K562 (cell line): ENCODE data around the gene PIH1D1. TPM values are rescaled to one million over a fixed set of nuclear protein-coding genes. Genes with fewer than 3 reads are reported as not detected.

Experiments
- ATAC-seq: fragments of 200-7000 bp; cut with Tn5 transposase; 3 replicates; pipeline ENCODE4 v1.9.1; 2020; ENCODE audit warnings: moderate library complexity
- BruUV-seq: library from RNA; stranded (reverse); fragments of 400-500 nt; replicated peaks from 2 replicates; lab custom pipeline; 2021; lab: Mats Ljungman, UMichigan
- CTCF ChIA-PET: fragments of 300-600 bp; formaldehyde crosslinking; extraction: SDS; loops from one replicate; lab custom pipeline; 2021; ENCODE audit warnings: low intra/inter-chr PET ratio; lab: Yijun Ruan, JAX
- POLR2A ChIA-PET: fragments of 300-600, 350-650 bp; sonication (Branson Sonifier 250); formaldehyde crosslinking; extraction: SDS; loops from one replicate; lab custom pipeline; 2021; ENCODE audit warnings: antibody characterized with exemption, inconsistent platforms; lab: Yijun Ruan, JAX
- DNase-seq, 4 experiments: peaks; one replicate each; pipeline versions ENCODE4 v3.0.0 to v3.0.0-alpha.2; 2011 to 2018; ENCODE audit warnings: low spot score in 3 of 4, mixed read lengths in 3 of 4; ENCODE audit errors: extremely low read depth in 1 of 4
- FAIRE-seq: peaks from 2 replicates; lab custom pipeline; 2011; peaks lifted over from hg19 to GRCh38; lab: Jason Lieb, UNC
- H2AFZ ChIP-seq: 2 replicates; pipeline ENCODE4 v1.6.0; 2011; ENCODE audit warnings: low read depth, low read length, control low read depth, inconsistent platforms
- H3K27ac ChIP-seq: fragments of 200-600 bp; 3 replicates; pipeline ENCODE4 v1.8.0; 2011; ENCODE audit warnings: low read depth, mild to moderate bottlenecking, control low read depth, inconsistent platforms, low read length, moderate library complexity, mixed read lengths; ENCODE audit errors: extremely low read depth
- H3K27me3 ChIP-seq, 2 experiments: fragments of 300-600 bp in 1 of 2; 2 replicates in 1 of 2; 3 replicates in 1 of 2; pipeline versions ENCODE4 v1.6.0 to v1.8.0; 2011; ENCODE audit warnings: inconsistent platforms in 2 of 2, low read length in 2 of 2, mild to moderate bottlenecking in 1 of 2, mixed read lengths in 1 of 2, moderate library complexity in 1 of 2; ENCODE audit not compliant: control insufficient read depth in 2 of 2, insufficient read depth in 2 of 2
- H3K36me3 ChIP-seq: fragments of 300-600 bp; 3 replicates; pipeline ENCODE4 v1.8.0; 2011; ENCODE audit warnings: mild to moderate bottlenecking, low read length, inconsistent platforms; ENCODE audit not compliant: control insufficient read depth, insufficient read depth
- H3K4me1 ChIP-seq, 2 experiments: fragments of 200-600 bp in 1 of 2; replicated peaks in 1 of 2; 2 replicates in 1 of 2; 3 replicates in 1 of 2; pipeline versions ENCODE4 v1.5.1 to v1.8.0; 2011; ENCODE audit warnings: inconsistent platforms in 2 of 2, low read length in 2 of 2, mild to moderate bottlenecking in 1 of 2, mixed read lengths in 1 of 2, moderate library complexity in 1 of 2; ENCODE audit not compliant: control insufficient read depth in 2 of 2, insufficient read depth in 2 of 2
- H3K4me2 ChIP-seq: 2 replicates; pipeline ENCODE4 v1.6.1; 2011; ENCODE audit warnings: low read length, control low read depth, inconsistent platforms, mixed read lengths; ENCODE audit not compliant: insufficient read depth
- H3K4me3 ChIP-seq: fragments of 200-600 bp; sonication (generic), shearing (Covaris generic); 2 replicates; pipeline ENCODE4 v1.5.1; 2016; ENCODE audit warnings: control low read depth, inconsistent platforms
- H3K79me2 ChIP-seq: fragments of 200-600 bp; 3 replicates; pipeline ENCODE4 v1.8.0; 2011; ENCODE audit warnings: low read length, inconsistent platforms; ENCODE audit not compliant: control insufficient read depth, insufficient read depth
- H3K9ac ChIP-seq, 2 experiments: 2 replicates each; pipeline versions ENCODE4 v1.6.0 to v1.6.1; 2011; ENCODE audit warnings: low read depth in 2 of 2, low read length in 2 of 2, control low read depth in 1 of 2, inconsistent platforms in 1 of 2, mild to moderate bottlenecking in 1 of 2, mixed read lengths in 1 of 2; ENCODE audit not compliant: insufficient read depth in 1 of 2
- H3K9me1 ChIP-seq: one replicate; pipeline ENCODE4 v1.6.0; 2011; ENCODE audit warnings: inconsistent platforms, mild to moderate bottlenecking, low read length, moderate library complexity; ENCODE audit not compliant: control insufficient read depth, insufficient read depth
- H3K9me3 ChIP-seq: replicated peaks from 2 replicates; pipeline ENCODE4 v1.5.1; 2011; ENCODE audit warnings: low read depth, low read length, inconsistent platforms; ENCODE audit not compliant: control insufficient read depth, insufficient read depth
- H4K20me1 ChIP-seq: replicated peaks from 2 replicates; pipeline ENCODE4 v1.6.1; 2011; ENCODE audit warnings: low read length, inconsistent platforms, mixed read lengths; ENCODE audit not compliant: control insufficient read depth, insufficient read depth
- CBX3 ChIP-seq, 2 experiments: IDR thresholded peaks; 1 replicate in 1 of 2; 2 replicates in 1 of 2; pipeline ENCODE4 v1.6.1; 2012; ENCODE audit warnings: inconsistent platforms in 2 of 2, low read length in 2 of 2, borderline replicate concordance in 1 of 2, control low read depth in 1 of 2
- DLX4 ChIP-seq: fragments of 250-450 bp; sonication (Bioruptor Pico); IDR thresholded peaks from 2 replicates; pipeline ENCODE4 v1.6.1; 2021; ENCODE audit warnings: mild to moderate bottlenecking
- HDAC1 ChIP-seq, 2 experiments: fragments of 450-650 bp; IDR thresholded peaks; 2 replicates each; pipeline ENCODE4 v1.6.1; 2016 to 2017; ENCODE audit warnings: inconsistent platforms in 1 of 2, mild to moderate bottlenecking in 1 of 2, moderate library complexity in 1 of 2
- IFI16 ChIP-seq: fragments of 250-450 bp; sonication (Bioruptor Pico); IDR thresholded peaks from 2 replicates; pipeline ENCODE4 v2.1.2; 2022; ENCODE audit warnings: mild to moderate bottlenecking, inconsistent platforms
- KDM1A ChIP-seq, 2 experiments: fragments of 450-650 bp; IDR thresholded peaks; 2 replicates each; pipeline ENCODE4 v1.6.1; 2016; ENCODE audit warnings: mild to moderate bottlenecking in 2 of 2
- MCM3 ChIP-seq: fragments of 450-650 bp; IDR thresholded peaks from 2 replicates; pipeline ENCODE4 v1.6.1; 2016
- TAF7 ChIP-seq: fragments of 450-650 bp; IDR thresholded peaks from 2 replicates; pipeline ENCODE4 v1.6.1; 2016; ENCODE audit warnings: missing genetic modification characterization, missing compliant biosample characterization
- ZBTB26 ChIP-seq: fragments of 450-650 bp; formaldehyde crosslinking; IDR thresholded peaks from 2 replicates; pipeline ENCODE4 v1.4.0; 2022; ENCODE audit warnings: missing genetic modification characterization
- ZNF175 ChIP-seq: fragments of 200-800 bp; sonication (Bioruptor generic); IDR thresholded peaks from 2 replicates; pipeline ENCODE4 v1.6.1; 2016; ENCODE audit warnings: low read depth, mild to moderate bottlenecking, missing genetic modification characterization, missing compliant biosample characterization
- ZNF253 ChIP-seq: fragments of 250-450 bp; sonication (Bioruptor Pico); conservative IDR thresholded peaks from 2 replicates; pipeline ENCODE4 v1.6.1; 2021; ENCODE audit warnings: mild to moderate bottlenecking
- WGBS: fragments of 100-300 bp; shearing (Covaris generic); methylation state at CpG from one replicate; pipeline ENCODE4 v1.1.6; 2016; ENCODE audit warnings: low coverage, mixed read lengths; ENCODE audit not compliant: insufficient coverage; ENCODE audit errors: missing lambda C conversion rate; 5-methylcytosine and 5-hydroxymethylcytosine counted together
- in situ Hi-C: fragments of 300-500 bp; cut with MboI; formaldehyde crosslinking; loops from 4 replicates; pipeline ENCODE4 v1.15.0; 2018; ENCODE audit warnings: inconsistent platforms, mixed read lengths
- intact Hi-C: fragments of 100-400 bp; cut with micrococcal nuclease; formaldehyde crosslinking; loops from 2 replicates; pipeline ENCODE4 v1.14.2; 2022
- polyA plus RNA-seq, 8 experiments: library from polyadenylated mRNA; depleted of rRNA in 4 of 8; stranded (reverse) in 5 of 8; unstranded in 3 of 8; fragments of >200 nt; fragmentation: Nextera tagmentation in 2 of 8; fragmentation: Illumina TruSeq in 1 of 8; extraction: Ambion mirVana in 2 of 8; extraction: Trizol in 1 of 8; gene quantifications; 2 replicates each; pipeline versions ENCODE4 v1.2.1 to v1.2.3, GENCODE V29; 2011 to 2014; ENCODE audit warnings: inconsistent platforms in 1 of 8, missing spikeins in 1 of 8
- total RNA-seq, 7 experiments: library from RNA; depleted of rRNA in 6 of 7; stranded (reverse); fragments of >200 nt in 6 of 7; fragmentation: Illumina TruSeq in 2 of 7; extraction: Trizol in 2 of 7; gene quantifications; 2 replicates each; pipeline versions ENCODE4 v1.2.1 to v1.2.3, GENCODE V29; 2011 to 2021; ENCODE audit warnings: low replicate concordance in 1 of 7
- TF ChIP-seq, protein P1 (sequence below): fragments of 450-650 bp; IDR thresholded peaks from 2 replicates; pipeline ENCODE4 v1.6.1; 2018; ENCODE audit not compliant: partially characterized antibody
- TF ChIP-seq, protein P2 (sequence below): fragments of 150-350 bp; conservative IDR thresholded peaks from 2 replicates; pipeline ENCODE4 v1.6.1; 2014; ENCODE audit warnings: low read length

Gene PIH1D1
- total and polyA plus RNA-seq, 9 of the 15 experiments (the other 6 are each of a cell fraction or from before 2014, with no cell fraction given): 26.5 to 224 (median 137) TPM

GRCh38 chr19:49486710-49487276 is 35.2 kb upstream of the PIH1D1 start:
- ChIA-PET CTCF (interaction anchor here (0.6 kb wide), 1 partner anchor 379 kb away, joined by 3 read pairs; no protein-coding TSS in a partner anchor), POLR2A (interaction anchor here (0.6 to 3.0 kb wide), 8 partner anchors 9 to 241 kb away, joined by 3 to 16 read pairs (median 5); partner anchors contain the start of genes PIH1D1 and RPS11)
- Histone ChIP-seq H3K4me3 (peak overlapping the region; percentile 14; the same call in 1 of the 2 replicates), H3K27ac (peak overlapping the region; percentile 83), H2AFZ (peak overlapping the region; percentile 96), H3K4me1 (peaks cover 19 to 30% of the 10 kb centered on the region in 2 experiments; a peak in 3 of 5 replicates), H3K27me3 (no peaks in the 10 kb centered on the region), H3K9ac (peak overlapping the region; percentile 59 to 88), H3K4me2 (peak overlapping the region; percentile 68), H3K9me3 (no peaks in the 10 kb centered on the region), H3K9me1 (peaks cover 3% of the 10 kb centered on the region), H4K20me1 (peaks cover 30% of the 10 kb centered on the region), H3K36me3 (peaks cover 43% of the 10 kb centered on the region), H3K79me2 (peaks cover 46% of the 10 kb centered on the region)
- FAIRE-seq (no peak), ATAC-seq (no peak), DNase-seq (no peak)
- BruUV-seq: TSS peak; percentile 69
- intact Hi-C loops: no loop called here
- WGBS: 37% methylated on average over 23 of the region's 23 CpGs
- in situ Hi-C loops: no loop called here
- 0 out of 2 replicates have a peak, but pooled peaks have one; percentile 18 for TF ChIP-seq TAF7
- TF ChIP-seq ZNF253 (CRISPR knock-in tag): no peak
- no peak for TF ChIP-seq DLX4 (CRISPR knock-in tag)
- TF ChIP-seq, protein P1, sequence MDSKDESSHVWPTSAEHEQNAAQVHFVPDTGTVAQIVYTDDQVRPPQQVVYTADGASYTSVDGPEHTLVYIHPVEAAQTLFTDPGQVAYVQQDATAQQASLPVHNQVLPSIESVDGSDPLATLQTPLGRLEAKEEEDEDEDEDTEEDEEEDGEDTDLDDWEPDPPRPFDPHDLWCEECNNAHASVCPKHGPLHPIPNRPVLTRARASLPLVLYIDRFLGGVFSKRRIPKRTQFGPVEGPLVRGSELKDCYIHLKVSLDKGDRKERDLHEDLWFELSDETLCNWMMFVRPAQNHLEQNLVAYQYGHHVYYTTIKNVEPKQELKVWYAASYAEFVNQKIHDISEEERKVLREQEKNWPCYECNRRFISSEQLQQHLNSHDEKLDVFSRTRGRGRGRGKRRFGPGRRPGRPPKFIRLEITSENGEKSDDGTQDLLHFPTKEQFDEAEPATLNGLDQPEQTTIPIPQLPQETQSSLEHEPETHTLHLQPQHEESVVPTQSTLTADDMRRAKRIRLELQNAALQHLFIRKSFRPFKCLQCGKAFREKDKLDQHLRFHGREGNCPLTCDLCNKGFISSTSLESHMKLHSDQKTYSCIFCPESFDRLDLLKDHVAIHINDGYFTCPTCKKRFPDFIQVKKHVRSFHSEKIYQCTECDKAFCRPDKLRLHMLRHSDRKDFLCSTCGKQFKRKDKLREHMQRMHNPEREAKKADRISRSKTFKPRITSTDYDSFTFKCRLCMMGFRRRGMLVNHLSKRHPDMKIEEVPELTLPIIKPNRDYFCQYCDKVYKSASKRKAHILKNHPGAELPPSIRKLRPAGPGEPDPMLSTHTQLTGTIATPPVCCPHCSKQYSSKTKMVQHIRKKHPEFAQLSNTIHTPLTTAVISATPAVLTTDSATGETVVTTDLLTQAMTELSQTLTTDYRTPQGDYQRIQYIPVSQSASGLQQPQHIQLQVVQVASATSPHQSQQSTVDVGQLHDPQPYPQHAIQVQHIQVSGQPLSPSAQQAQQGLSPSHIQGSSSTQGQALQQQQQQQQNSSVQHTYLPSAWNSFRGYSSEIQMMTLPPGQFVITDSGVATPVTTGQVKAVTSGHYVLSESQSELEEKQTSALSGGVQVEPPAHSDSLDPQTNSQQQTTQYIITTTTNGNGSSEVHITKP: no peak
- 0 out of 3 replicates have a peak, but pooled peaks of 1 of the 2 experiments have one; percentile 10 for TF ChIP-seq CBX3 (IDR thresholded peaks at IDR 0.05; ENCODE audit: borderline replicate concordance in 1 of 2, low read length in 2 of 2)
- 0 out of 2 replicates have a peak, but pooled peaks have one; percentile 68 for TF ChIP-seq ZNF175 (CRISPR knock-in tag)
- peak; percentile 16 to 17; a peak in 2 of 4 replicates for TF ChIP-seq KDM1A (IDR thresholded peaks at IDR 0.05)
- TF ChIP-seq IFI16 (CRISPR knock-in tag): no peak
- no peak for TF ChIP-seq ZBTB26 (CRISPR knock-in tag)
- TF ChIP-seq MCM3: no peak
- TF ChIP-seq, protein P2, sequence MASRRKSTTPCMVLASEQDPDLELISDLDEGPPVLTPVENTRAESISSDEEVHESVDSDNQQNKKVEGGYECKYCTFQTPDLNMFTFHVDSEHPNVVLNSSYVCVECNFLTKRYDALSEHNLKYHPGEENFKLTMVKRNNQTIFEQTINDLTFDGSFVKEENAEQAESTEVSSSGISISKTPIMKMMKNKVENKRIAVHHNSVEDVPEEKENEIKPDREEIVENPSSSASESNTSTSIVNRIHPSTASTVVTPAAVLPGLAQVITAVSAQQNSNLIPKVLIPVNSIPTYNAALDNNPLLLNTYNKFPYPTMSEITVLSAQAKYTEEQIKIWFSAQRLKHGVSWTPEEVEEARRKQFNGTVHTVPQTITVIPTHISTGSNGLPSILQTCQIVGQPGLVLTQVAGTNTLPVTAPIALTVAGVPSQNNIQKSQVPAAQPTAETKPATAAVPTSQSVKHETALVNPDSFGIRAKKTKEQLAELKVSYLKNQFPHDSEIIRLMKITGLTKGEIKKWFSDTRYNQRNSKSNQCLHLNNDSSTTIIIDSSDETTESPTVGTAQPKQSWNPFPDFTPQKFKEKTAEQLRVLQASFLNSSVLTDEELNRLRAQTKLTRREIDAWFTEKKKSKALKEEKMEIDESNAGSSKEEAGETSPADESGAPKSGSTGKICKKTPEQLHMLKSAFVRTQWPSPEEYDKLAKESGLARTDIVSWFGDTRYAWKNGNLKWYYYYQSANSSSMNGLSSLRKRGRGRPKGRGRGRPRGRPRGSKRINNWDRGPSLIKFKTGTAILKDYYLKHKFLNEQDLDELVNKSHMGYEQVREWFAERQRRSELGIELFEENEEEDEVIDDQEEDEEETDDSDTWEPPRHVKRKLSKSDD: peak; percentile 80
- TF ChIP-seq HDAC1 (IDR thresholded peaks at IDR 0.05): no peak
